HepG2 (cell line): Measurements from ENCODE around the gene HPD. TPM values are rescaled to one million over a fixed set of nuclear protein-coding genes. Genes with fewer than 3 reads are reported as not detected.

ENCODE experiments used
- ATAC-seq: fragments of 200-7000 bp; cut with Tn5 transposase; 3 replicates; pipeline ENCODE4 v1.9.1; 2020; ENCODE audit warnings: mild to moderate bottlenecking, moderate library complexity
- BruUV-seq: library from RNA; stranded (reverse); fragments of 400-500 nt; replicated peaks from 2 replicates; lab custom pipeline; 2021; lab: Mats Ljungman, UMichigan
- CTCF ChIA-PET: fragments of 300-600 bp; formaldehyde crosslinking; extraction: SDS; loops from one replicate; lab custom pipeline; 2021; ENCODE audit warnings: low total read pairs, inconsistent platforms, low intra/inter-chr PET ratio; lab: Yijun Ruan, JAX
- POLR2A ChIA-PET: fragments of 350-600 bp; sonication (Branson Sonifier 250); formaldehyde crosslinking; loops from one replicate; lab custom pipeline; 2020; ENCODE audit warnings: antibody characterized with exemption, inconsistent platforms; lab: Yijun Ruan, JAX
- DNase-seq: peaks from one replicate; pipeline ENCODE4 v3.0.0-alpha.2; 2015; ENCODE audit warnings: low spot score
- FAIRE-seq: peaks from 3 replicates; lab custom pipeline; 2011; peaks lifted over from hg19 to GRCh38; lab: Jason Lieb, UNC
- H2AFZ ChIP-seq: one replicate; pipeline ENCODE4 v1.6.1; 2011; ENCODE audit warnings: low read length, inconsistent platforms
- H3K27ac ChIP-seq: fragments of 300-600 bp; 3 replicates; pipeline ENCODE4 v1.8.0; 2011; ENCODE audit warnings: mixed run types, mild to moderate bottlenecking, mixed read lengths, low read length, inconsistent platforms; ENCODE audit not compliant: insufficient read depth; ENCODE audit errors: extremely low read length
- H3K27me3 ChIP-seq, 2 experiments: fragments of 200-600 bp in 1 of 2; 2 replicates in 1 of 2; 3 replicates in 1 of 2; pipeline versions ENCODE4 v1.6.0 to v1.8.0; 2011; ENCODE audit warnings: low read length in 2 of 2, mild to moderate bottlenecking in 2 of 2, moderate library complexity in 2 of 2, inconsistent platforms in 1 of 2; ENCODE audit not compliant: insufficient read depth in 2 of 2, control insufficient read depth in 1 of 2
- H3K36me3 ChIP-seq, 2 experiments: fragments of 200-600 bp in 1 of 2; replicated peaks in 1 of 2; 2 replicates in 1 of 2; 3 replicates in 1 of 2; pipeline versions ENCODE4 v1.5.1 to v1.8.0; 2011; ENCODE audit warnings: low read length in 2 of 2, inconsistent platforms in 1 of 2; ENCODE audit not compliant: insufficient read depth in 2 of 2, control insufficient read depth in 1 of 2
- H3K4me1 ChIP-seq: 2 replicates; pipeline ENCODE4 v1.5.1; 2012; ENCODE audit warnings: low read length, inconsistent platforms; ENCODE audit not compliant: insufficient read depth
- H3K4me2 ChIP-seq: 2 replicates; pipeline ENCODE4 v1.6.0; 2011; ENCODE audit warnings: low read depth, low read length, inconsistent platforms
- H3K4me3 ChIP-seq, 3 experiments: fragments of 200-600 bp in 1 of 3; sonication (generic), shearing (Covaris generic) in 1 of 3; replicated peaks in 1 of 3; 2 replicates each; pipeline ENCODE4 v1.5.1; 2011 to 2016; ENCODE audit warnings: low read length in 3 of 3, inconsistent platforms in 2 of 3, low read depth in 2 of 3, mild to moderate bottlenecking in 2 of 3, control low read depth in 1 of 3, mixed read lengths in 1 of 3; ENCODE audit not compliant: insufficient read depth in 1 of 3
- H3K79me2 ChIP-seq: one replicate; pipeline ENCODE4 v1.6.1; 2011; ENCODE audit warnings: low read length, inconsistent platforms; ENCODE audit not compliant: insufficient read depth
- H3K9ac ChIP-seq: 2 replicates; pipeline ENCODE4 v1.6.0; 2011; ENCODE audit warnings: mild to moderate bottlenecking, low read depth, low read length, inconsistent platforms; ENCODE audit not compliant: insufficient read depth
- H3K9me3 ChIP-seq: 2 replicates; pipeline ENCODE4 v1.5.1; 2012; ENCODE audit warnings: mild to moderate bottlenecking, low read length
- H4K20me1 ChIP-seq: 2 replicates; pipeline ENCODE4 v1.6.0; 2011; ENCODE audit warnings: inconsistent platforms, mild to moderate bottlenecking, low read length, moderate library complexity; ENCODE audit not compliant: insufficient read depth
- CBFB ChIP-seq: sonication (generic); formaldehyde crosslinking; IDR thresholded peaks from 2 replicates; pipeline ENCODE4 v1.4.0; 2020; ENCODE audit warnings: missing genetic modification reagents
- DMAP1 ChIP-seq: IDR thresholded peaks from 2 replicates; pipeline ENCODE4 v1.6.1; 2016
- DNMT3B ChIP-seq: conservative IDR thresholded peaks from 2 replicates; pipeline ENCODE4 v1.6.1; 2016; ENCODE audit warnings: missing biosample characterization, control low read depth
- FOXC1 ChIP-seq: sonication (generic); formaldehyde crosslinking; IDR thresholded peaks from 2 replicates; pipeline ENCODE4 v1.8.0; 2022; ENCODE audit warnings: mild to moderate bottlenecking, missing genetic modification reagents, borderline replicate concordance
- MBNL3 ChIP-seq: fragments of 250-450 bp; sonication (Bioruptor Pico); conservative IDR thresholded peaks from 2 replicates; pipeline ENCODE4 v1.8.0; 2022; ENCODE audit warnings: mild to moderate bottlenecking, inconsistent platforms
- PAWR ChIP-seq: sonication (generic); formaldehyde crosslinking; IDR thresholded peaks from 2 replicates; pipeline ENCODE4 v1.4.0; 2020; ENCODE audit warnings: missing genetic modification reagents, mild to moderate bottlenecking, borderline replicate concordance
- POLR2A ChIP-seq, 2 experiments: IDR thresholded peaks; 2 replicates each; pipeline ENCODE4 v1.6.1; 2011; ENCODE audit warnings: low read depth in 2 of 2, low read length in 2 of 2, mild to moderate bottlenecking in 1 of 2, moderate library complexity in 1 of 2; ENCODE audit not compliant: insufficient read depth in 1 of 2
- RARA ChIP-seq: IDR thresholded peaks from 2 replicates; pipeline ENCODE4 v1.6.1; 2016; ENCODE audit warnings: missing genetic modification reagents, missing compliant biosample characterization
- TFAP4 ChIP-seq: sonication (generic); IDR thresholded peaks from 2 replicates; pipeline ENCODE4 v1.6.1; 2016; ENCODE audit warnings: low read depth, borderline replicate concordance
- YY1 ChIP-seq: IDR thresholded peaks from 2 replicates; pipeline ENCODE4 v1.6.1; 2011; ENCODE audit warnings: low read length, low read depth, moderate library complexity, mild to moderate bottlenecking; ENCODE audit not compliant: insufficient read depth, insufficient replicate concordance
- ZBED4 ChIP-seq: sonication (generic); formaldehyde crosslinking; IDR thresholded peaks from 2 replicates; pipeline ENCODE4 v1.4.0; 2020; ENCODE audit warnings: missing genetic modification reagents, borderline replicate concordance
- ZBTB3 ChIP-seq: sonication (generic); formaldehyde crosslinking; IDR thresholded peaks from 2 replicates; pipeline ENCODE4 v1.4.0; 2020; ENCODE audit warnings: low read depth, mild to moderate bottlenecking, moderate library complexity, missing genetic modification reagents, borderline replicate concordance
- ZBTB8A ChIP-seq: sonication (generic); formaldehyde crosslinking; IDR thresholded peaks from 2 replicates; pipeline ENCODE4 v1.4.0; 2020; ENCODE audit warnings: mild to moderate bottlenecking, low read depth, missing genetic modification reagents, borderline replicate concordance
- ZFP91 ChIP-seq: sonication (generic); formaldehyde crosslinking; IDR thresholded peaks from 2 replicates; pipeline ENCODE4 v1.9.0; 2022; ENCODE audit warnings: missing genetic modification reagents, mild to moderate bottlenecking, borderline replicate concordance
- ZNF33A ChIP-seq: sonication (generic); formaldehyde crosslinking; IDR thresholded peaks from 2 replicates; pipeline ENCODE4 v1.5.1; 2020; ENCODE audit warnings: missing genetic modification reagents, mild to moderate bottlenecking, moderate library complexity, borderline replicate concordance
- ZNF460 ChIP-seq: sonication (generic); formaldehyde crosslinking; IDR thresholded peaks from 2 replicates; pipeline ENCODE4 v1.5.1; 2020; ENCODE audit warnings: missing genetic modification reagents, mild to moderate bottlenecking, borderline replicate concordance
- ZNF577 ChIP-seq: sonication (generic); formaldehyde crosslinking; IDR thresholded peaks from 2 replicates; pipeline ENCODE4 v1.4.0; 2020; ENCODE audit warnings: mild to moderate bottlenecking, low read depth, missing genetic modification reagents, borderline replicate concordance
- ZNF761 ChIP-seq: sonication (generic); formaldehyde crosslinking; conservative IDR thresholded peaks from 2 replicates; pipeline ENCODE4 v1.4.0; 2020; ENCODE audit warnings: mild to moderate bottlenecking, missing genetic modification reagents
- ZSCAN25 ChIP-seq: sonication (generic); formaldehyde crosslinking; IDR thresholded peaks from 2 replicates; pipeline ENCODE4 v1.8.0; 2022; ENCODE audit warnings: mild to moderate bottlenecking, missing genetic modification reagents
- WGBS: methylation state at CpG from one replicate; pipeline ENCODE4 v1.1.6; 2017; ENCODE audit warnings: low lambda C conversion rate; 5-methylcytosine and 5-hydroxymethylcytosine counted together
- in situ Hi-C: cut with HindIII; loops from 2 replicates; pipeline ENCODE4 v1.10.0; 2017; ENCODE audit warnings: low pct_unique_long_range_greater_than_20kb; ENCODE audit not compliant: extremely low pct_ligation_motif_present
- intact Hi-C: fragments of 100-400 bp; cut with micrococcal nuclease; formaldehyde crosslinking; loops from one replicate; pipeline ENCODE4 v1.10.0; 2022; ENCODE audit not compliant: unreplicated experiment
- polyA plus RNA-seq, 8 experiments: library from polyadenylated mRNA; depleted of rRNA in 3 of 8; stranded (reverse) in 7 of 8; unstranded in 1 of 8; fragments of >200 nt; fragmentation: Illumina TruSeq in 4 of 8; extraction: Trizol in 4 of 8; gene quantifications; 2 replicates each; pipeline versions ENCODE4 v1.2.1 to v1.2.3, GENCODE V29; 2011 to 2016; ENCODE audit warnings: low read depth in 4 of 8, missing spikeins in 1 of 8, mixed read lengths in 1 of 8; ENCODE audit not compliant: insufficient read depth in 1 of 8
- total RNA-seq, 5 experiments: library from RNA; depleted of rRNA; stranded (reverse); fragments of >200 nt; fragmentation: Illumina TruSeq; extraction: Trizol; gene quantifications; 2 replicates each; pipeline ENCODE4 v1.2.3, GENCODE V29; 2016; ENCODE audit warnings: low read depth in 1 of 5

The HPD gene
- total and polyA plus RNA-seq, 2 of the 13 experiments (the other 11 are each of a cell fraction or from before 2014, with no cell fraction given) = 120 to 195 TPM

- Histone ChIP-seq H3K36me3 (no peaks in the 10 kb centered on the region; a peak in 3 of 5 replicates), H3K4me3 (peak within 1 kb of the TSS; percentile 71 to 79 (median 71)), H3K9me3 (no peaks in the 10 kb centered on the region), H2AFZ (no peak within 1 kb of the TSS), H3K4me2 (peak within 1 kb of the TSS; percentile 95), H3K4me1 (peaks cover 92% of the 10 kb centered on the region), H3K27me3 (no peaks in the 10 kb centered on the region), H4K20me1 (peaks cover 11% of the 10 kb centered on the region; the same call in 1 of the 2 replicates), H3K79me2 (peaks cover 47% of the 10 kb centered on the region), H3K27ac (peak within 1 kb of the TSS; percentile 85), H3K9ac (peak within 1 kb of the TSS; percentile 82)
- POLR2A ChIA-PET = interaction anchor here (0.9 to 14.0 kb wide), 9 partner anchors 8 to 107 kb away, joined by 3 to 393 read pairs (median 6); partner anchors contain the start of genes HPD, SETD1B and TMEM120B
- intact Hi-C loops = loop anchor here (5.0 kb wide), 1 partner anchor 96 kb away; no protein-coding TSS in a partner anchor
- BruUV-seq = no TSS peak
- no peak for FAIRE-seq
- 50% methylated on average over 28 of the region's 36 CpGs for WGBS
- CTCF ChIA-PET = interaction anchor here (1.4 to 3.9 kb wide), 6 partner anchors 15 to 101 kb away, joined by 5 to 89 read pairs (median 21); partner anchors contain the start of gene PSMD9
- peak; percentile 2 for ATAC-seq
- no peak for DNase-seq
- in situ Hi-C loops = loop anchor here (5.0 kb wide), 1 partner anchor 94 kb away; the partner anchor contains the start of gene PSMD9
- TF ChIP-seq FOXC1 (CRISPR knock-in tag) (no peak), YY1 (peak; percentile 44), PAWR (CRISPR knock-in tag) (no peak), MBNL3 (no peak), DMAP1 (CRISPR knock-in tag) (no peak; the same call in 1 of the 2 replicates), TFAP4 (no peak), ZFP91 (CRISPR knock-in tag) (no peak), CBFB (0 out of 2 replicates have a peak, but pooled peaks have one; percentile 11), ZNF577 (no peak), ZBTB8A (CRISPR knock-in tag) (no peak), ZNF33A (CRISPR knock-in tag) (no peak), ZNF460 (CRISPR knock-in tag) (no peak), ZBTB3 (CRISPR knock-in tag) (no peak), POLR2A (IDR thresholded peaks at IDR 0.05; ENCODE audit: insufficient read depth in 1 of 2, low read depth in 2 of 2, low read length in 2 of 2) (peak in 1 of 2 experiments; percentile 32; a peak in 2 of 4 replicates), DNMT3B (CRISPR knock-in tag) (no peak), ZSCAN25 (CRISPR knock-in tag) (no peak), ZNF761 (CRISPR knock-in tag) (peak; percentile 7; the same call in 1 of the 2 replicates), ZBED4 (CRISPR knock-in tag) (no peak), RARA (CRISPR knock-in tag) (no peak)
Measured at GRCh38 chr12:121793440-121793837, 65.2 kb downstream of the HPD start, which contains the start of gene RHOF. Gene RHOF (minus strand): TSS chr12:121793688. CDS start chr12:121793633, 55 bp downstream.
